IPS-20b (cell line): ENCODE measurements around the gene NDOR1.

Source experiments
- H3K27ac ChIP-seq: one replicate; pipeline ENCODE4 v1.5.1; 2013; ENCODE audit warnings: low read length
- H3K27me3 ChIP-seq: 2 replicates; pipeline ENCODE4 v1.6.1; 2013; ENCODE audit warnings: mild to moderate bottlenecking, low read length, inconsistent platforms; ENCODE audit not compliant: insufficient read depth
- H3K36me3 ChIP-seq: 2 replicates; pipeline ENCODE4 v1.6.1; 2013; ENCODE audit warnings: low read depth, mild to moderate bottlenecking, inconsistent platforms, low read length, moderate library complexity; ENCODE audit not compliant: insufficient read depth
- H3K4me1 ChIP-seq: 2 replicates; pipeline ENCODE4 v1.6.1; 2013; ENCODE audit warnings: mild to moderate bottlenecking, control low read depth, inconsistent platforms, low read length, moderate library complexity; ENCODE audit not compliant: insufficient read depth
- H3K4me3 ChIP-seq: 2 replicates; pipeline ENCODE4 v1.5.1; 2013; ENCODE audit warnings: mild to moderate bottlenecking, low read length, inconsistent platforms
- H3K9ac ChIP-seq: 2 replicates; pipeline ENCODE4 v1.6.1; 2013; ENCODE audit warnings: low read depth, mild to moderate bottlenecking, inconsistent platforms, low read length, moderate library complexity
- H3K9me3 ChIP-seq: 2 replicates; pipeline ENCODE4 v1.6.1; 2013; ENCODE audit warnings: mild to moderate bottlenecking, low read depth, low read length, inconsistent platforms; ENCODE audit not compliant: insufficient read depth

The NDOR1 gene

DNA sequence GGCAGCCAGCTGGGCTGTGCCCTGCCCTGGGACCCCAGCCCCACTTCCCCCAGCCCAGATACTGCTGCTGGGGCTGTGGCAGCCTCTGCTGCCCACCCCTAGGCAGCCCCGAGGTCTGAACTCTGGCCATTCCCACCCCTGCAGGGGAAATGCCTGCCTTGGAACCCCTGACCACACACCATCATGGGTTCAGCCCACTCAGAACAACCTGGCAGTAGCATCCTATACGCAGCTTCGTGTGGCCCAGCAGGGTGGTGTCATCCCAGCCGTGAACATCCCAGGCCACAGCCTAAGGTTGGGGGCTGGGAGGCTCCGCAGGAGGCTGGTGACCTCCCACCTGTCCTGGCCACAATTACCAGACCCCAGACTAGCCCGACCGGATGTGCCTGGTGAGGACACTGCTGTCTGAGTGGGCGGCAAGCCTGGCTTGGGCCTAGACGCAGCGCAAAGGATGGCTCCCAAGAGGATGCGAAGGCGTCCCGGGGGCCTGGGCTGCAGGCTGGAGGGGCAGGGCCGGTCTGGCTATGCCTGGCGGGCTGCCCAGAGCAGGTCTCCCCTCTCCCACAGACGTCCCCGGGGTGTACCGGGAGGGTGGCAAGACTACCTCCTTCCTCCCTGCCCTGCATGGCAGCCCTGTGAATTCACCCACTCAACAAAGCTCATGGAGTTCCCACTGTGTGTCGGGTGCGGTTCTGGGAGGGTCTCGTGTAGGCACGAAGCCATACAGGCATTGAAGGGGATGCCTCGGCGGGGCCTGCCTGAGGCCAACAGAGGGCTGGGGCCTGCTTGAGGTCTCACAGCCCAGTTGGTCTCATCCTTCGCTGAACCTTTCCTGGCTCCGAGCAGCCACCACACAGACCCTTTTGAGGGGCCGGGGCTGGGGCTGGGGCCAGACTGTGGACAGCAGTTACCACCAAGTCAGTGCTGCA lies 23.7 kb downstream of the NDOR1 start:
- Histone ChIP-seq H3K27me3 (no peaks in the 10 kb centered on the region), H3K4me3 (no peak overlapping the region), H3K4me1 (no peaks in the 10 kb centered on the region), H3K9me3 (no peaks in the 10 kb centered on the region), H3K27ac (no peak overlapping the region), H3K9ac (no peak overlapping the region), H3K36me3 (no peaks in the 10 kb centered on the region)

DNA sequence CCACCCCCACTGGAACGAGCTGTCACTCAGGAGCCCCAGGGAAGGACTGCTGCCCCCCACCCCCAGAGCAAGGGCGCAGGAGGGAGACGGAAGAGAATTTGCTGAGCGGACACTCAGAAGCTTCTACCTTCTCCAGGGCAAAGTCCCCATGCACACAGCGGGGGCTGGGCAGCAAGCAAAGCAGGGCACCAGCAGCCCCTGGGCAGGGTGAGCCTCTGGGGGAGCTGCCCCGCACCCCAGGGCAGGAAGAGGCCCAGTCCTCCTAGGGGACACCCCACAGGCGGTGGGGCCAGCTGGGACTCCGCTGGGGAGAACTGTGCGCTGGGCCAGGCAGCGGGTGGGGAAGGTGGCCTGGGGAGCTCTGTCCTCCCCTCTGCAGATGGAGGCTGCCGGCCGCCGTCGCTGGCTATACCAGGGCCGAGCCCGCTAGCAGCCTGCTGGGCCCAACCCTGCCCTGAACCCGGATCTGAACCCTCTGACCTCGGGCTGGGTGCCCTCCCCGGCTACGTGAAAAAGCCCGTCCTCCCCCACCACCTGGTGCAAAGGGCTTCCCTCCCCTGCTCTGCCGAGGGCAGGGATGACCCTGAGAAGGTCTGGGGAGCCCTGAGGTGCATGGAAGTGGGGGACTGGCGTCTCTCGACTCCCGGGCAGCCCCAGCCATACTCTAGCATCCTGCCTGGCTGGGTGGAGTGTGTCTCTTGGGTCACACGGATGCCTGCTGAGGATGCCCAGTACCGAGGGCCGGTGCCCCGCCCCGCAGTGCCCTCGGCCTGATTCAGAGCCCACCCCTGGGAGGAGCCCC lies 24.6 kb downstream of the NDOR1 start:
- no peaks in the 10 kb centered on the region for H3K9me3 ChIP-seq
- H3K9ac ChIP-seq, result no peak overlapping the region
- no peaks in the 10 kb centered on the region for H3K27me3 ChIP-seq
- no peak overlapping the region for H3K4me3 ChIP-seq
- H3K36me3 ChIP-seq, result no peaks in the 10 kb centered on the region
- no peaks in the 10 kb centered on the region for H3K4me1 ChIP-seq
- H3K27ac ChIP-seq, result no peak overlapping the region

DNA sequence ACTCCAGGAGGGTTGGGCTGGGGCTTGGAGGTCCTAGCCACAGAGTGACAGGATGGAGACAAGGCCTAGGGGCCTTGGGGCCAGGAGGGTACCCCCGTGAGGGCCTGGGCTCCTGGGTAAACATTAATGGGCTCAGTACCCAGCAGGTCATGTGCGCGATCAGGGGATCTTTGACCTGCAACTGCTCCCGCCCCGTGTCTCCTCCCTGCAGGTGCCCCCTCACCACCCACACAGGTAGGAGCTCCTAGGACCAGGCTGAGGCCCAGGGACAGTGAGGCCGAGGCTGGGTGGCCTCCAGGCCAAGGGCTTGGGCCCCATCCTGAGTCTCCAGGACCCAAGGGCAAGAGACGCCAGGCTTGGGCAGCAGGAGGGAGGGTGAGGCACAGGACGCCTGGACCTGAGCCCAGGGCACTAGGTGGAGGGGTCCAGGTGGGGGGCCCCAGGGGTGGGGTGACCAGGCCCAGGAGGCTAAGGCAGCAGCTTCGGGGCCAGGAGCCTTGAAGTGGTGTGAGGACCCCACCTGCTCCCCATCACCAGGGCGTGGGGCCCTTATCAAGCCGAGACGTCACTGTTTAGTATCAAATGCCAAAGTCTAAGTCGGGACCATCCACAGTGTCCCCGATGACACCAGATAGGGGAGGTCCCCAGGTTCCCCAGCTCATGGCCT lies 25.3 kb downstream of the NDOR1 start, which contains the start of gene SLC34A3:
TSS of gene SLC34A3 (plus strand) at position 197 of the 667 bp plus-strand sequence. CDS start 802 bp downstream, outside the sequence.
- no peak within 1 kb of the TSS for H3K9ac ChIP-seq
- no peaks in the 10 kb centered on the region for H3K27me3 ChIP-seq
- no peaks in the 10 kb centered on the region for H3K36me3 ChIP-seq
- H3K4me3 ChIP-seq, result no peak within 1 kb of the TSS
- no peaks in the 10 kb centered on the region for H3K9me3 ChIP-seq
- H3K4me1 ChIP-seq, result no peaks in the 10 kb centered on the region
- no peak within 1 kb of the TSS for H3K27ac ChIP-seq

DNA sequence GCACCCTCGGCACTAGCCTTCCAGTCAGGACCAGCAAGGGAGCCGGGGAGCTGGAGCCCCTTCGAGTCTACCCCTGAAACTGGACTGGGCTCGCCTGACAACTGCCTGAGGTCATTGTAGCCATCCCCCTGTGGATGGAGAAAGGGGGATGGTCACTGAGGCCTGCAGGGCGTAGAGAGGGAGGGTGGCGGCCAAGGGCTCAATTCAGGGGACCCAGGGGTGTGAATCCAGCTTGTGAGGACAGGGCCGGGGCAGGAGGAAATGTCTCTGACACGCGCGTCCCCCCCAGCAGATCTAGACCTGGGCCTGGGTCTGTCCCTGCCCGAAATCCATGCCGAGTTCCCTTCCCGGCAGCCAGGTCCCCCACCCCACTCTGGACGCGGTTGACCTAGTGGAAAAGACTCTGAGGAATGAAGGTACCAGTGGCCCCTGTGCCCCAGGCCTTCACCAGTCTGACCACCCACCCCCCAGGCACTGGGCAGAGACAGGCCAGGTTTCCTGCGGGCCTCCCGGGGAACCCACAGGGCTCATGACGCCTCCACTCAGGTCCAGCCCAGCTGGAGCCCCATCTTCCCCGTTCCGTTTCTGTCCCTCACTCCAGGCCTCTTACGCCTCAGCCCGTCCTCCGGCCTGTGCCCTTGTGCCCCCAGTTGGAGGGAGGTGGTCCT lies 26.0 kb downstream of the NDOR1 start:
- H3K27me3 ChIP-seq, result no peaks in the 10 kb centered on the region
- H3K9ac ChIP-seq, result no peak overlapping the region
- no peak overlapping the region for H3K4me3 ChIP-seq
- no peak overlapping the region for H3K27ac ChIP-seq
- H3K36me3 ChIP-seq, result no peaks in the 10 kb centered on the region
- no peaks in the 10 kb centered on the region for H3K4me1 ChIP-seq
- no peaks in the 10 kb centered on the region for H3K9me3 ChIP-seq

DNA sequence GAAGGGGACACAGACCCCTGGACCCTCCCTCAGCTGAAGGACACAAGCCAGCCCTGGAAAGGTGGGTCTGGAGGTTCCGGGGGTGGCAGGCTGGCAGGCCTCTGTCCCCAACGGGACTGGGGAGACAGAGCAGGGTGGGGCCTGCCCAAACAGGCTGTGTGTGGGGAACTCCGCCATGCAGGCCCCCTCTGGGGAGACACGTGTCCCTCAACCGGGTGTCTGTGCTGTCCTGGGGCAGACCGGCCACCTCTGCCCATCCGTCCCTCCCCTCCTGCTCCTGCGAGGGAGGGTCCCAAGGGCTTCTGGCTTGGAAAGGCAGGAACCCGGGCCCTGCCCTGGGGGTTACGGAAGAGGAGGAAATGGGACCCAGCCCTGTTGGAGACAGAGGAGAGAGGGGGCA lies 26.6 kb downstream of the NDOR1 start:
- no peak overlapping the region for H3K9ac ChIP-seq
- H3K27me3 ChIP-seq, result no peaks in the 10 kb centered on the region
- H3K4me1 ChIP-seq, result peaks cover 4% of the 10 kb centered on the region; the same call in 1 of the 2 replicates
- no peak overlapping the region for H3K27ac ChIP-seq
- no peaks in the 10 kb centered on the region for H3K36me3 ChIP-seq
- H3K9me3 ChIP-seq, result no peaks in the 10 kb centered on the region
- no peak overlapping the region for H3K4me3 ChIP-seq

DNA sequence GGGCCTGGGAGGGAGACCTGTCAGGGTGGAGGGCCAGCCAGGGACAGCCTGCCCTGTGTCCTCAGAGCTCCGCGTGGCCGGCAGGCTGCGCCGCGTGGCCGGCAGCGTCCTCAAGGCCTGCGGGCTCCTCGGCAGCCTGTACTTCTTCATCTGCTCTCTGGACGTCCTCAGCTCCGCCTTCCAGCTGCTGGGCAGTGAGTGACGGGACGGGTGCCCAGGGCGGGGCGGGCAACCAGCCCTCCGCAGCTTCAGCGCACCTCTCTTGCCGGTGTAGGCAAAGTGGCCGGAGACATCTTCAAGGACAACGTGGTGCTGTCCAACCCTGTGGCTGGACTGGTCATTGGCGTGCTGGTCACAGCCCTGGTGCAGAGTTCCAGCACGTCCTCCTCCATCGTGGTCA lies 27.0 kb downstream of the NDOR1 start:
- Histone ChIP-seq H3K4me1 (peaks cover 5% of the 10 kb centered on the region; the same call in 1 of the 2 replicates), H3K36me3 (no peaks in the 10 kb centered on the region), H3K9ac (no peak overlapping the region), H3K4me3 (no peak overlapping the region), H3K27me3 (no peaks in the 10 kb centered on the region), H3K9me3 (no peaks in the 10 kb centered on the region), H3K27ac (no peak overlapping the region)

DNA sequence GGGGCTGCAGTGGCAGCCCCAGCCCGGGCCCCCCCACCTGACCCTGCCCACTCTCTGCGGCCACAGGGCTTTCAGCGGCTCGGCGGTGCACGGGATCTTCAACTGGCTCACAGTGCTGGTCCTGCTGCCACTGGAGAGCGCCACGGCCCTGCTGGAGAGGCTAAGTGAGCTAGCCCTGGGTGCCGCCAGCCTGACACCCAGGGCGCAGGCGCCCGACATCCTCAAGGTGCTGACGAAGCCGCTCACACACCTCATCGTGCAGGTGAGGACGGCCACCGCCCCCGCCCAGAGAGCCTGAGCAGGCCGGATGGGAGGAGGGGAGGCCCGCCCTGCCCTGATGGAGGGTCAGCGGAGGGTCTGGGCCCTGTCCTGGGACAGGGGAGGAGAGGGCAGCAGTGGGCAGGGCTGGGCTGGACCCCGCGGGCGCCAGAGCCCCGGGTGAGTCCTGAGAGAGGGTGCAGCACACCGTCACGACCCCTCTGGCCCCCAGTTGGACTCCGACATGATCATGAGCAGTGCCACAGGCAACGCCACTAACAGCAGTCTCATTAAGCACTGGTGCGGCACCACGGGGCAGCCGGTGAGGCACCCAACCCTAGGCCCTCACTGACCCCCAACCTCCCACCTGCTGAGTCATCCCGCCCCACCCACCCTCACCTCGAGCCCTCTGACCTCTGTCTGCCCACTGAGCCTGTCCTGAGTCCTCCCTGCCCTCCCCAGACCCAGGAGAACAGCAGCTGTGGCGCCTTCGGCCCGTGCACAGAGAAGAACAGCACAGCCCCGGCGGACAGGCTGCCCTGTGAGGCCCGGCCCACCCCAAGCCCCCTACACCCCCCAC lies 27.9 kb downstream of the NDOR1 start:
- no peak overlapping the region for H3K9ac ChIP-seq
- no peaks in the 10 kb centered on the region for H3K27me3 ChIP-seq
- no peaks in the 10 kb centered on the region for H3K9me3 ChIP-seq
- H3K4me3 ChIP-seq, result no peak overlapping the region
- no peak overlapping the region for H3K27ac ChIP-seq
- H3K36me3 ChIP-seq, result no peaks in the 10 kb centered on the region
- H3K4me1 ChIP-seq, result peaks cover 5% of the 10 kb centered on the region; the same call in 1 of the 2 replicates

DNA sequence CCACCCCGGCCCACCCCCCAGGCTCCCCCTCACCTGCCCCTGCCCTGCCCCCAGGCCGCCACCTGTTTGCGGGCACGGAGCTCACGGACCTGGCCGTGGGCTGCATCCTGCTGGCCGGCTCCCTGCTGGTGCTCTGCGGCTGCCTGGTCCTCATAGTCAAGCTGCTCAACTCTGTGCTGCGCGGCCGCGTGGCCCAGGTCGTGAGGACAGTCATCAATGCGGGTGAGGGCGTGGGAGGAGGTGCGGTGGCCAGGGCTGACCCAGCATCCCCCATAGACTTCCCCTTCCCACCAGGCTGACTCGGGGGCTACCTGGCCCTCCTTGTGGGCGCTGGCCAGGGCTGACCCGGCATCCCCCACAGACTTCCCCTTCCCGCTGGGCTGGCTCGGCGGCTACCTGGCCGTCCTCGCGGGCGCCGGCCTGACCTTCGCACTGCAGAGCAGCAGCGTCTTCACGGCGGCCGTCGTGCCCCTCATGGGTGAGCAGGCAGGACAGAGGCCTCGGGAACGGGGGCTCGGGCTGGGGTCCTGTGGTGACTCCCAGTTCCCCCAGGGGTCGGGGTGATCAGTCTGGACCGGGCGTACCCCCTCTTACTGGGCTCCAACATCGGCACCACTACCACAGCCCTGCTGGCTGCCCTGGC lies 28.7 kb downstream of the NDOR1 start:
- H3K9ac ChIP-seq, result no peak overlapping the region
- H3K4me1 ChIP-seq, result peaks cover 5% of the 10 kb centered on the region; the same call in 1 of the 2 replicates
- no peaks in the 10 kb centered on the region for H3K27me3 ChIP-seq
- no peak overlapping the region for H3K27ac ChIP-seq
- H3K9me3 ChIP-seq, result no peaks in the 10 kb centered on the region
- no peaks in the 10 kb centered on the region for H3K36me3 ChIP-seq
- no peak overlapping the region for H3K4me3 ChIP-seq

DNA sequence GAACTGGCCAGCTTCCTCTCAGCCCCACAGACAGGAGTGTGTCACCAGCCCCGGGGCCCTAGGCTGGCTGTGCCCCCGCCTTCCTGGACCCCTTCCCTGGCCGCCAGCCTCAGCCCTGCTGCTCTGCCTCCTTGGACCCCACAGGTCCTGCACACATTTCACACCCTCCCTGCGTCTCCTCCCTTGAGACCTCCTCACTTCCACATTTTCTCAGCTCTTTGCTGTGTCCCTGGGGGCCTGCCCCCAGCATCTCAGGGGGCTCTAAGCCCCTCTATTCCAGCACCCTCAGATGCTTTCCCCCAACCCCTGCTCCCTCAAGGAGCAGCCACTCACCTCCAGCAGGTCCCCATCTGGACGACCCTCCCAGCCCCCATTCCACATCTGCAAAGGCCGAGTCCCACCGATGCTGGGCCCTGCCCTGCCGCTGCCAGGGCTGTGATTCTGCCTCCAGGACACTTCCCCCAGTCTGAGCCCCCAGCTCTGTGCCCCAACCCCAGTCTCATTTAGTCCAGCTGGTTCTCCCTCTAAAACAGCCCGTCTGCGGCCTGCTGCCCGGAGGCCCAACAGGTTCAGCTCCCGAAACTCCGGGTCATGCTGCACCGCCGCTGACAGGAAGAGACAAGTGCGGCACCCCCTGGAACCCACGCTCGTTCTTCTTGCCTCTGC lies 29.4 kb downstream of the NDOR1 start:
- H3K36me3 ChIP-seq, result no peaks in the 10 kb centered on the region
- no peaks in the 10 kb centered on the region for H3K9me3 ChIP-seq
- H3K4me3 ChIP-seq, result no peak overlapping the region
- H3K9ac ChIP-seq, result no peak overlapping the region
- H3K27ac ChIP-seq, result no peak overlapping the region
- peaks cover 5% of the 10 kb centered on the region; the same call in 1 of the 2 replicates for H3K4me1 ChIP-seq
- no peaks in the 10 kb centered on the region for H3K27me3 ChIP-seq
